Karpas-422 (cell line): ENCODE measurements around the gene NKAIN1. TPM values are rescaled to one million over a fixed set of nuclear protein-coding genes. Genes with fewer than 3 reads are reported as not detected.
A peak's percentile ranks its signal among the peaks of the same experiment; 100 is the strongest.

Experiments used
- DNase-seq: peaks from one replicate; pipeline ENCODE4 v3.0.0-alpha.2; 2015
- H2AFZ ChIP-seq: fragments of 200-600 bp; sonication (generic); 2 replicates; pipeline ENCODE4 v1.6.1; 2014; ENCODE audit warnings: antibody characterized with exemption, low read length, mixed read lengths
- H3K27ac ChIP-seq: fragments of 200-600 bp; sonication (generic); 2 replicates; pipeline ENCODE4 v1.5.1; 2014; ENCODE audit warnings: mild to moderate bottlenecking, low read length, moderate library complexity
- H3K27me3 ChIP-seq: fragments of 200-600 bp; sonication (generic); 2 replicates; pipeline ENCODE4 v1.6.1; 2014; ENCODE audit warnings: low read length, mixed read lengths
- H3K36me3 ChIP-seq: fragments of 200-600 bp; sonication (generic); 2 replicates; pipeline ENCODE4 v1.6.1; 2014; ENCODE audit warnings: low read length, mixed read lengths; ENCODE audit not compliant: insufficient read depth
- H3K4me1 ChIP-seq: fragments of 200-600 bp; sonication (generic); 2 replicates; pipeline ENCODE4 v1.6.1; 2014; ENCODE audit warnings: mild to moderate bottlenecking, low read length, mixed read lengths
- H3K4me2 ChIP-seq: fragments of 200-600 bp; sonication (generic); 2 replicates; pipeline ENCODE4 v1.6.1; 2014; ENCODE audit warnings: low read length, low read depth, mild to moderate bottlenecking; ENCODE audit not compliant: poor library complexity, severe bottlenecking
- H3K4me3 ChIP-seq: fragments of 200-600 bp; sonication (generic); 2 replicates; pipeline ENCODE4 v1.5.1; 2014; ENCODE audit warnings: mild to moderate bottlenecking, antibody characterized with exemption, low read length, mixed read lengths
- H3K79me2 ChIP-seq: fragments of 200-600 bp; sonication (generic); 2 replicates; pipeline ENCODE4 v1.6.1; 2014; ENCODE audit warnings: mild to moderate bottlenecking, low read length, mixed read lengths
- H3K9ac ChIP-seq: fragments of 200-600 bp; sonication (generic); 2 replicates; pipeline ENCODE4 v1.6.0; 2014; ENCODE audit warnings: low read length
- H3K9me2 ChIP-seq: fragments of 200-600 bp; sonication (generic), shearing (Covaris generic); replicated peaks from 2 replicates; pipeline ENCODE4 v1.6.0; 2014; ENCODE audit warnings: mild to moderate bottlenecking, low read length, moderate library complexity; ENCODE audit not compliant: insufficient read depth
- H3K9me3 ChIP-seq: fragments of 300-700, 200-600 bp; sonication (generic); 2 replicates; pipeline ENCODE4 v1.6.1; 2014; ENCODE audit warnings: low read length, mixed read lengths
- H4K20me1 ChIP-seq: fragments of 200-600 bp; sonication (generic); 2 replicates; pipeline ENCODE4 v1.6.1; 2014; ENCODE audit warnings: mild to moderate bottlenecking, antibody characterized with exemption, low read length, low read depth; ENCODE audit not compliant: insufficient read depth
- total RNA-seq: library from RNA; depleted of rRNA; stranded (reverse); fragments of >200 nt; shearing (Covaris generic); gene quantifications from 2 replicates; pipeline ENCODE4 v1.2.3, GENCODE V29; 2014; ENCODE audit warnings: low replicate concordance

The NKAIN1 gene
- total RNA-seq, 1 experiment from 2014 or later = not detected

DNA sequence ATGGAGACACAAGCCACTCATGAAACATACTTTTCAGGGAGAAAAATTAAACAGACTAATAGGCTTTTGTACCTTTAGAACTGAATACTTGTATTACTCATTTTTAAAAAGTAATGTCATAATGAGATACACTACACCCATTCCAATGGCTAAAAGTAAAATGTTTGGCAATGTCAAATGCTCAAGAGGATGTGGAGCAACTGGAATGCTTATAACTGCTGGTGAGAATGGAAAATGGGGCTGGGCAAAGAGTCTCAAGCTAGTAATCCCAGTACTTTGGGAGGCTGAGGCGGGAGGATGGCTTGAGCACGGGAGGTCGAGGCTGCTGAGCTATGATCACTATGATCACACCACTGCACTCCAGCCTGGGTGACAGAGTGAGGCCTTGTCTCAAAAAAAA lies 86.3 kb downstream of the NKAIN1 start:
- H3K4me2 ChIP-seq = no peak overlapping the region
- H3K27ac ChIP-seq = no peak overlapping the region
- no peaks in the 10 kb centered on the region for H3K79me2 ChIP-seq
- H3K9me2 ChIP-seq = no peaks in the 10 kb centered on the region
- H3K9ac ChIP-seq = no peak overlapping the region
- H3K9me3 ChIP-seq = no peaks in the 10 kb centered on the region
- H4K20me1 ChIP-seq = no peaks in the 10 kb centered on the region
- H3K4me1 ChIP-seq = peaks cover 21% of the 10 kb centered on the region
- H3K27me3 ChIP-seq = no peaks in the 10 kb centered on the region
- no peak overlapping the region for H2AFZ ChIP-seq
- DNase-seq = no peak
- no peak overlapping the region for H3K4me3 ChIP-seq
- no peaks in the 10 kb centered on the region for H3K36me3 ChIP-seq

GRCh38 chr1:31152181-31152795 lies 87.4 kb downstream of the NKAIN1 start:
- Histone ChIP-seq H4K20me1 (no peaks in the 10 kb centered on the region), H3K79me2 (no peaks in the 10 kb centered on the region), H3K36me3 (no peaks in the 10 kb centered on the region), H3K9ac (no peak overlapping the region), H3K27ac (no peak overlapping the region), H3K9me3 (no peaks in the 10 kb centered on the region), H3K27me3 (no peaks in the 10 kb centered on the region), H3K9me2 (no peaks in the 10 kb centered on the region), H3K4me3 (no peak overlapping the region), H2AFZ (peak overlapping the region; percentile 32; the same call in 1 of the 2 replicates), H3K4me2 (no peak overlapping the region), H3K4me1 (peaks cover 21% of the 10 kb centered on the region)
- DNase-seq = peak; percentile 64

- no peak overlapping the region for H3K4me3 ChIP-seq
- H4K20me1 ChIP-seq = no peaks in the 10 kb centered on the region
- no peak for DNase-seq
- peaks cover 21% of the 10 kb centered on the region for H3K4me1 ChIP-seq
- H3K9ac ChIP-seq = no peak overlapping the region
- H3K9me3 ChIP-seq = no peaks in the 10 kb centered on the region
- H3K36me3 ChIP-seq = no peaks in the 10 kb centered on the region
- no peak overlapping the region for H3K4me2 ChIP-seq
- no peak overlapping the region for H2AFZ ChIP-seq
- no peaks in the 10 kb centered on the region for H3K79me2 ChIP-seq
- no peaks in the 10 kb centered on the region for H3K9me2 ChIP-seq
- no peak overlapping the region for H3K27ac ChIP-seq
- no peaks in the 10 kb centered on the region for H3K27me3 ChIP-seq
Observed at GRCh38 chr1:31151402-31151801, 88.3 kb downstream of the NKAIN1 start.

DNA sequence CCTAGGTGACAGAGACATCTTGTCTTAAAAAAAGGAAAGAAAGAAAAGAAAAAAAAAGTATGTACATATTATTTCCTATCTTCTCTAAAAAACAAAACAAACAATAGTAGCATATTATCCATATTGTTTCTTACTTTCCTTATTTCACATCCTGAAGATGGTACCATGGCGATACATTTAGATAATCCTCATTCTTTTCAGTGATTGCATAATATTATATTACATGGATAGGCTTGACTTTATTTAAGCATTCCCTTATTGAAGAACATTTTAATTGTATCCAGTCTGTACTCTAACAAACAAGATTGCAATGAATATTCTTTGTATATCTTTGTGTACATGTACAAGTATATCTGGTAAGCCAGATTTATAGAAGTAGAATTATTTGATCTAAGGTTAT lies 91.3 kb downstream of the NKAIN1 start:
- no peaks in the 10 kb centered on the region for H3K27me3 ChIP-seq
- no peak overlapping the region for H3K4me3 ChIP-seq
- no peak overlapping the region for H3K4me2 ChIP-seq
- no peaks in the 10 kb centered on the region for H3K36me3 ChIP-seq
- H3K9me2 ChIP-seq = no peaks in the 10 kb centered on the region
- no peaks in the 10 kb centered on the region for H4K20me1 ChIP-seq
- H3K4me1 ChIP-seq = peaks cover 7% of the 10 kb centered on the region
- DNase-seq = no peak
- no peak overlapping the region for H2AFZ ChIP-seq
- no peak overlapping the region for H3K9ac ChIP-seq
- no peaks in the 10 kb centered on the region for H3K9me3 ChIP-seq
- no peaks in the 10 kb centered on the region for H3K79me2 ChIP-seq
- H3K27ac ChIP-seq = no peak overlapping the region

- no peaks in the 10 kb centered on the region for H3K79me2 ChIP-seq
- no peaks in the 10 kb centered on the region for H3K4me1 ChIP-seq
- H3K27ac ChIP-seq = no peak overlapping the region
- no peaks in the 10 kb centered on the region for H3K9me2 ChIP-seq
- no peak for DNase-seq
- H3K9ac ChIP-seq = no peak overlapping the region
- no peaks in the 10 kb centered on the region for H3K36me3 ChIP-seq
- no peak overlapping the region for H3K4me2 ChIP-seq
- no peaks in the 10 kb centered on the region for H3K9me3 ChIP-seq
- H3K4me3 ChIP-seq = no peak overlapping the region
- no peaks in the 10 kb centered on the region for H3K27me3 ChIP-seq
- no peaks in the 10 kb centered on the region for H4K20me1 ChIP-seq
- no peak overlapping the region for H2AFZ ChIP-seq
Observed at GRCh38 chr1:31145648-31146047, 94.0 kb downstream of the NKAIN1 start.

DNA sequence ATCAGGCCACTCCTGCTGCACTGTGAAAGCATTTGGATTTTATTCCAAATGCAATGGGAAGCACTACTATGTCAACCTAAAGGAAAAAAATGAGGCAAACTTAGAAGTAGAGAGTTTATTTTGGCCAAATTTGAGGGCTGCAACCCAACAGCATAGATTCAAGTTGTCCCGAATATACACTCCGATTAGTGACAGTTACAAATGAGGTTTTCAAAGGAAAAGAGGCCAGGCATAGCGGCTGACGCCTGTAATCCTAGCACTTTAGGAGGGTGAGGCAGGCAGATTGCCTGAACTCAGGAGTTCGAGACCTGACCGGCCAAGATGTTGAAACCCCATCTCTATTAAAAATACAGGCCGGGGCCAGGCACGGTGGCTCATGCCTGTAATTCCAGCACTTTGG lies 95.2 kb downstream of the NKAIN1 start:
- H4K20me1 ChIP-seq = no peaks in the 10 kb centered on the region
- H3K27ac ChIP-seq = no peak overlapping the region
- no peak overlapping the region for H3K9ac ChIP-seq
- DNase-seq = no peak
- no peaks in the 10 kb centered on the region for H3K79me2 ChIP-seq
- no peak overlapping the region for H2AFZ ChIP-seq
- H3K9me3 ChIP-seq = no peaks in the 10 kb centered on the region
- no peaks in the 10 kb centered on the region for H3K27me3 ChIP-seq
- H3K36me3 ChIP-seq = no peaks in the 10 kb centered on the region
- H3K4me2 ChIP-seq = no peak overlapping the region
- H3K4me1 ChIP-seq = no peaks in the 10 kb centered on the region
- no peak overlapping the region for H3K4me3 ChIP-seq
- no peaks in the 10 kb centered on the region for H3K9me2 ChIP-seq

DNA sequence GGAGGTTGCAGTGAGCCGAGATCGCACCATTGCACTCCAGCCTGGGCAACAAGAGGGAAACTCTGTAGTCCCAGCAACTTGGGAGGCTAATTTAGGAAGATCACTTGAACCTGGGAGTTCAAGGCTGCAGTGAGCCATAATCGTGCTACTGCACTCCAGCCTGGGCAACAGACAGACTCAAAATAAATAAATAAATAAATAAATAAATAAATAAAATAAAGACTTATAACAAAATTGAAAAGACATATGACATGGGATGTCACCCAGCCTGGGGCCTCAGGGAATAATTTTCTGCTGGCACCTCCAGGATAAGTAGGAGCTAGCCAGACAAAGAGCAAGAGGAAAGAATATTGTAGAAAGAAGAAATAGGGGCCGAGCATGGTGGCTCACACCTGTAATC lies 96.2 kb downstream of the NKAIN1 start:
- no peaks in the 10 kb centered on the region for H3K36me3 ChIP-seq
- H2AFZ ChIP-seq = no peak overlapping the region
- no peaks in the 10 kb centered on the region for H4K20me1 ChIP-seq

DNA sequence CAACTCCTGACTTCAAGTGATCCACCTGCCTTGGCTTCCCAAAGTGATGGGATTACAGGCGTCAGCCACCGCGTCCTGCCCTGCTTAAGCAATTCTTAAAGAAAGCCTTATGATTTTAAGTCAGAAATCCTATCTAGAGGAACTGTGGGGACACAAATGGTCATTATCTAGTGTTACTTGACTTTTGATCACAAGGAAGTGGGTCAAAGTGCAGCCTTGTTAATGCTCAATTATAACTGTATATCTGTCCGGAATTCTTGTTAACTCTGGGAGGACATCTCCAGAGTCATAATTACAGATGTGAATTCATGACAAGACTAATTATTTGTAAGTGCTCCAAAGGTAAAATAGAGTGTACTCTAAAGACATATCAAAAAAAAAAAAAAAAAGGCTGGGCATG lies 97.3 kb downstream of the NKAIN1 start:
- no peak for DNase-seq
- Histone ChIP-seq H3K9me3 (no peaks in the 10 kb centered on the region), H4K20me1 (no peaks in the 10 kb centered on the region), H3K36me3 (no peaks in the 10 kb centered on the region), H3K9ac (no peak overlapping the region), H3K4me3 (no peak overlapping the region), H3K79me2 (no peaks in the 10 kb centered on the region), H3K9me2 (no peaks in the 10 kb centered on the region), H3K4me2 (no peak overlapping the region), H3K27ac (no peak overlapping the region), H3K4me1 (no peaks in the 10 kb centered on the region), H2AFZ (no peak overlapping the region), H3K27me3 (no peaks in the 10 kb centered on the region)

More for the DNA sequence above, 96.2 kb downstream of the NKAIN1 start:
- no peaks in the 10 kb centered on the region for H3K9me2 ChIP-seq
- H3K27me3 ChIP-seq = no peaks in the 10 kb centered on the region
- no peaks in the 10 kb centered on the region for H3K79me2 ChIP-seq
- no peak overlapping the region for H3K27ac ChIP-seq
- no peaks in the 10 kb centered on the region for H3K9me3 ChIP-seq
- DNase-seq = no peak
- H3K9ac ChIP-seq = no peak overlapping the region
- no peaks in the 10 kb centered on the region for H3K4me1 ChIP-seq
- no peak overlapping the region for H3K4me2 ChIP-seq
- no peak overlapping the region for H3K4me3 ChIP-seq

DNA sequence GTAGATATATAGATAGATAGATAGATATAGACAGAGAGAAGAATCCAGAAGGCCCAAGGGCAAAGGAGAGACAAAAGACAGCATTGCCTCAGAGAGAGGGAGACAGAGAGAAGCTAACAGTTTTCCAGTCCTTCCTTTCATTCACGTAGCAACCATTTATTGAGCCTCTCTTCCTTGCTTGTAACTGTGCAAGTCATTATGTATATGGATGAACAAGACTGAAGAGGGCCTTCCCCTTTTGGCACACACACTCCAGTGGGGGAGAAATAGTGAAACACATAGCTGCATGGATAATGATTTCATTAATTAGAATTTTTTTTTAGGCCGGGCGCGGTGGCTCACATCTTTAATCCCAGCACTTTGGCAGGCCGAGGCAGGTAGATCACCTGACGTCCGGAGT lies 99.4 kb downstream of the NKAIN1 start:
- Histone ChIP-seq H3K27ac (no peak overlapping the region), H3K4me2 (no peak overlapping the region), H4K20me1 (no peaks in the 10 kb centered on the region), H3K79me2 (no peaks in the 10 kb centered on the region), H3K4me1 (no peaks in the 10 kb centered on the region), H3K27me3 (no peaks in the 10 kb centered on the region), H3K36me3 (no peaks in the 10 kb centered on the region), H3K4me3 (no peak overlapping the region), H3K9me3 (no peaks in the 10 kb centered on the region), H3K9me2 (no peaks in the 10 kb centered on the region), H2AFZ (no peak overlapping the region), H3K9ac (no peak overlapping the region)
- DNase-seq = no peak
